GM13976 (cell line): ENCODE results near the gene ATP5F1A.
"Not testable (repeated sequence)": the region's sequence is repeated elsewhere in the genome, so short reads cannot be mapped to it uniquely, and the experiment has no call there.

ENCODE experiments used
- DNase-seq: peaks from one replicate; pipeline ENCODE4 v3.0.0; 2012; ENCODE audit warnings: low spot score
- CTCF ChIP-seq: IDR thresholded peaks from 2 replicates; pipeline ENCODE4 v1.5.1; 2012; ENCODE audit warnings: borderline replicate concordance, mild to moderate bottlenecking; ENCODE audit not compliant: insufficient read depth; ENCODE audit errors: extremely low read depth, missing control alignments, control extremely low read depth
- in situ Hi-C: fragments of 300-500 bp; cut with MboI; formaldehyde crosslinking; loops from one replicate; pipeline ENCODE4 v1.12.0; 2022; ENCODE audit warnings: low sequenced_read_pairs, mixed read lengths, inconsistent platforms; ENCODE audit not compliant: unreplicated experiment

ATP5F1A gene

GRCh38 chr18:46097801-46098615 is at the start of gene ATP5F1A:
Gene ATP5F1A, minus strand, starts transcription at chr18:46098296. Its CDS starts 65 bp downstream, at chr18:46098231.
- DNase-seq, result peak; percentile 91
- in situ Hi-C loops, result no loop called here

DNA sequence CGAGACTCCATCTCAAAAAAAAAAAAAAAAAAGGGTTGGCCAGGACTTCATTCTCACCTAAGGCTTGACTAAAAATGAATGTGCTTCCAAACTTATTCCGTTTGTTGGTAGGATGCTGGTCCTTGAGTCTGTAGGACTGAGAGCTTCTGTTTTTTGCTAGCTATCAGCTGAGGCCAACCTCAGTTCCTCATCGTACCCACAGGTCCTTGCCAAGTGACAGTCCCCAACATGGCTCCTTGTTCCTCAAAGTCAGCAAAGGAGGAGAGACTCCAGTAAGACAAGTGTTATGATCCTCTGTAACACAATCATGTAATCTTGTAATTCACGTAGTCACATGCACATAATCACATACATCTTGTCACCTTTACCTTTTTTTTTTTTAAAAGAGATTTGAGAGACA is 43.1 kb upstream of the ATP5F1A start:
- no peak for TF ChIP-seq CTCF
- no peak for DNase-seq
- in situ Hi-C loops, result loop anchor here (10.0 kb wide), 1 partner anchor 344 kb away; no protein-coding TSS in a partner anchor

More at GRCh38 chr18:46097801-46098615, at the start of gene ATP5F1A:
- no peak for TF ChIP-seq CTCF

GRCh38 chr18:46140173-46140572 is 42.1 kb upstream of the ATP5F1A start:
- TF ChIP-seq CTCF, result no peak
- no peak for DNase-seq
- in situ Hi-C loops, result loop anchor here (10.0 kb wide), 1 partner anchor 345 kb away; no protein-coding TSS in a partner anchor

GRCh38 chr18:46134920-46135675 is 37.0 kb upstream of the ATP5F1A start:
- no peak for TF ChIP-seq CTCF
- DNase-seq, result no peak
- in situ Hi-C loops, result no loop called here

GRCh38 chr18:46133534-46133933 is 35.4 kb upstream of the ATP5F1A start:
- no peak for DNase-seq
- no peak for TF ChIP-seq CTCF
- in situ Hi-C loops, result no loop called here

DNA sequence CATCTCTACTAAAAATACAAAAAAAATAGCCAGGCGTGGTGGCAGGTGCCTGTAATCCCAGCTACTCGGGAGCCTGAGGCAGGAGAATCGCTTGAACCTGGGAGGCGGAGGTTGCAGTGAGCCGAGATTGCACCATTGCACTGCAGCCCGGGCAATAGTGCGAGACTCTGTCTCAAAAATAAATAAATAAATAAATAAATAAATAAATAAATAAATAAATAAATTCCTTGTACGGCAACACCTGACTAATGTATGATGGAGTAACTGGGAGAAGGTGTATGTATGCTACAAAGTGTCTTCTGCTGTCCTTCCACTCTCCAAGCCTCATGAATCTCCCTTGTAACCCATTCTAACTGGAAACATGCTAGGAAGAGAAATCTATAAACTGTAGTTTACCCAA is 32.5 kb upstream of the ATP5F1A start:
- in situ Hi-C loops, result not testable (repeated sequence)

GRCh38 chr18:46130061-46130460 is 32.0 kb upstream of the ATP5F1A start:
- in situ Hi-C loops, result no loop called here
- TF ChIP-seq CTCF, result no peak
- DNase-seq, result no peak

More for the DNA sequence above, 32.5 kb upstream of the ATP5F1A start:
- not testable (repeated sequence) for DNase-seq

DNA sequence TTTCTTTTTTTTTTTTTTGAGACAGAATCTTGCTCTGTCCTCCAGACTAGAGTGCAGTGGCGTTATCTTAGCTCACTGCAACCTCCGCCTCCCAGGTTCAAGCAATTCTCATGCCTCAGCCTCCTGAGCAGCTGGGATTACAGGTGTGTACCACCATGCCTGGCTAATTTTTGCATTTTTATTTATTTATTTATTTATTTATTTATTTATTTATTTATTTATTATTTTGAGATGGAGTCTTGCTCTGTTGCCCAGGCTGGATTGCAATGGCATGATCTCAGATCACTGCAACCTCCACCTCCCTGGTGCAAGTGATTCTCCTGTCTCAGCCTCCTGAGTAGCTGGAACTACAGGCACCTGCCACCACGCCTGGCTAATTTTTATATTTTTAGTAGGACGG is 28.5 kb upstream of the ATP5F1A start:
- DNase-seq, in situ Hi-C loops: not testable (repeated sequence)
